K562 (cell line): ENCODE data around the gene PDE8B.

Experiments
- ARNT ChIP-seq, 2 experiments: fragments of 450-650 bp; IDR thresholded peaks; 2 replicates each; pipeline ENCODE4 v1.6.1; 2016; ENCODE audit warnings: mild to moderate bottlenecking in 1 of 2
- BHLHE40 ChIP-seq: IDR thresholded peaks from 2 replicates; pipeline ENCODE4 v1.6.1; 2011; ENCODE audit warnings: low read length, improper control_type of control experiment
- E2F5 ChIP-seq: sonication (generic); formaldehyde crosslinking; IDR thresholded peaks from 2 replicates; pipeline ENCODE4 v1.8.0; 2022; ENCODE audit warnings: mild to moderate bottlenecking, missing genetic modification reagents
- IRF9 ChIP-seq: fragments of 450-650 bp; IDR thresholded peaks from 2 replicates; pipeline ENCODE4 v1.6.1; 2016; ENCODE audit warnings: missing biosample characterization, missing genetic modification characterization
- KLF16 ChIP-seq: IDR thresholded peaks from 2 replicates; pipeline ENCODE4 v1.6.1; 2016; ENCODE audit warnings: antibody characterized with exemption
- TF ChIP-seq, protein P1 (sequence below), 3 experiments: IDR thresholded peaks in 2 of 3; conservative IDR thresholded peaks in 1 of 3; 2 replicates each; pipeline ENCODE4 v1.5.1; 2011 to 2012; ENCODE audit warnings: low read length in 3 of 3, mild to moderate bottlenecking in 3 of 3, control low read depth in 2 of 3, improper control_type of control experiment in 1 of 3, inconsistent platforms in 1 of 3, low read depth in 1 of 3, mixed read lengths in 1 of 3, moderate library complexity in 1 of 3; ENCODE audit not compliant: insufficient read depth in 2 of 3

DNA sequence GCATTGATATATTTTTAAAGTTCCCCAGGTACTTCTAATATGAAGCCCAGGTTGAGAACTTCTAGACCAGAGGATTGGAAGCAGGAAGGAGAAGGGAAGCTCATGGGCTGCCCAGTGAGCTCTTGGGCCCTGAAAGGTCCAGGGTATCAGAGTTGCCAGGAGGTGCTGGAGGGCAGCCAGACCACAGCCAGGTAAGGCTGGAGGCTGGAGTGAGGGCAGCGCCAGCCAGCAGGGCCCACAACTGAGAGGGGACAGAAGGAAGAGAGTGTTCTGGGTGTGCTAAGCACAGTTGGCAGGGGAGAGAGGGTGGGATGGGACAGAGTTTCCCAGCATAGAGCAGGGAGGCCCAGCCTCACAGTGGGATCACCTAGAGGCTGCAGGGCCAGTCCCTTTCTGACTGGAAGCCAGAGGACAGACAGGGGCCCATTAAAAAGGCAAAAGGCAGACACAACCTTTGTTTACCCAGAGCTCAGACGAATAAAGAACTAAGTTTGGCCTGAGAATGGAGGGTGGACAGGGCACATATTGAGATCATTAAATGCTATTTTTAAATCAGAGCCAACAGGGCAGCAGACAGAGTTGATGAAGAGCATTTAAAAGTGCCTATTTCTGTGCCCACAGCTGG lies 94.9 kb downstream of the PDE8B start:
- no peak for TF ChIP-seq ARNT (IDR thresholded peaks at IDR 0.05)
- no peak for TF ChIP-seq KLF16
- no peak for TF ChIP-seq E2F5
- TF ChIP-seq, protein P1, sequence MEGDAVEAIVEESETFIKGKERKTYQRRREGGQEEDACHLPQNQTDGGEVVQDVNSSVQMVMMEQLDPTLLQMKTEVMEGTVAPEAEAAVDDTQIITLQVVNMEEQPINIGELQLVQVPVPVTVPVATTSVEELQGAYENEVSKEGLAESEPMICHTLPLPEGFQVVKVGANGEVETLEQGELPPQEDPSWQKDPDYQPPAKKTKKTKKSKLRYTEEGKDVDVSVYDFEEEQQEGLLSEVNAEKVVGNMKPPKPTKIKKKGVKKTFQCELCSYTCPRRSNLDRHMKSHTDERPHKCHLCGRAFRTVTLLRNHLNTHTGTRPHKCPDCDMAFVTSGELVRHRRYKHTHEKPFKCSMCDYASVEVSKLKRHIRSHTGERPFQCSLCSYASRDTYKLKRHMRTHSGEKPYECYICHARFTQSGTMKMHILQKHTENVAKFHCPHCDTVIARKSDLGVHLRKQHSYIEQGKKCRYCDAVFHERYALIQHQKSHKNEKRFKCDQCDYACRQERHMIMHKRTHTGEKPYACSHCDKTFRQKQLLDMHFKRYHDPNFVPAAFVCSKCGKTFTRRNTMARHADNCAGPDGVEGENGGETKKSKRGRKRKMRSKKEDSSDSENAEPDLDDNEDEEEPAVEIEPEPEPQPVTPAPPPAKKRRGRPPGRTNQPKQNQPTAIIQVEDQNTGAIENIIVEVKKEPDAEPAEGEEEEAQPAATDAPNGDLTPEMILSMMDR (IDR thresholded peaks at IDR 0.05 in 2 of 3, conservative IDR thresholded peaks at IDR 0.05 in 1 of 3; ENCODE audit: insufficient read depth in 2 of 3, low read depth in 1 of 3, low read length in 3 of 3), result no peak
- TF ChIP-seq BHLHE40, result no peak
- TF ChIP-seq IRF9 (tag), result no peak
